Vagina (tissue), 2 donors: ENCODE measurements around the gene GIPC3. TPM values are rescaled to one million over a fixed set of nuclear protein-coding genes. Genes with fewer than 3 reads are reported as not detected.

ENCODE experiments used
- DNase-seq, 2 donors: peaks; one replicate each; pipeline ENCODE4 v3.0.0-alpha.2; 2017; ENCODE audit errors: extremely low spot score in 2 of 2
- H3K27ac ChIP-seq: fragments of 200-600 bp; sonication (generic); one replicate; pipeline ENCODE4 v1.5.1; 2019
- H3K27me3 ChIP-seq: fragments of 200-600 bp; sonication (generic); one replicate; pipeline ENCODE4 v1.5.1; 2019
- H3K36me3 ChIP-seq, 2 donors: fragments of 200-600 bp; sonication (generic); one replicate each; pipeline ENCODE4 v1.5.1; 2017 to 2019
- H3K4me1 ChIP-seq: fragments of 200-600 bp; sonication (generic); one replicate; pipeline ENCODE4 v1.5.1; 2019
- H3K4me3 ChIP-seq, 2 donors: fragments of 200-600 bp; sonication (generic); 1 replicate in 1 of 2; 2 replicates in 1 of 2; pipeline ENCODE4 v1.5.1; 2016 to 2019
- H3K9me3 ChIP-seq: fragments of 200-600 bp; sonication (generic); one replicate; pipeline ENCODE4 v1.5.1; 2019
- POLR2A ChIP-seq, 2 donors: fragments of 450-650 bp; IDR thresholded peaks; one replicate each; pipeline ENCODE4 v1.6.1; 2017; ENCODE audit warnings: antibody characterized with exemption in 2 of 2, mild to moderate bottlenecking in 2 of 2, moderate library complexity in 2 of 2
- POLR2AphosphoS5 ChIP-seq, 2 donors: sonication (generic); formaldehyde crosslinking; IDR thresholded peaks; one replicate each; pipeline ENCODE4 v1.9.0; 2017; ENCODE audit warnings: antibody characterized with exemption in 2 of 2, mild to moderate bottlenecking in 2 of 2, low read depth in 1 of 2; ENCODE audit not compliant: insufficient read depth in 1 of 2
- intact Hi-C: fragments of 100-400 bp; cut with DNase I; formaldehyde crosslinking; loops from one replicate; pipeline ENCODE4 v1.15.1; 2023
- total RNA-seq: library from RNA; depleted of rRNA; stranded (reverse); fragments of >200 nt; gene quantifications from one replicate; pipeline ENCODE4 v1.2.3, GENCODE V29; 2016
- TF ChIP-seq, protein P1 (sequence below), 3 experiments: fragments of 450-650 bp in 2 of 3; fragments of 200-600 bp in 1 of 3; sonication (generic) in 1 of 3; IDR thresholded peaks; one replicate each; pipeline ENCODE4 v1.5.1; 2017 to 2019; ENCODE audit warnings: antibody characterized with exemption in 3 of 3, mild to moderate bottlenecking in 2 of 3, moderate library complexity in 2 of 3

The GIPC3 gene
- total RNA-seq, 1 donor from 2014 or later, result 0.25 TPM

DNA sequence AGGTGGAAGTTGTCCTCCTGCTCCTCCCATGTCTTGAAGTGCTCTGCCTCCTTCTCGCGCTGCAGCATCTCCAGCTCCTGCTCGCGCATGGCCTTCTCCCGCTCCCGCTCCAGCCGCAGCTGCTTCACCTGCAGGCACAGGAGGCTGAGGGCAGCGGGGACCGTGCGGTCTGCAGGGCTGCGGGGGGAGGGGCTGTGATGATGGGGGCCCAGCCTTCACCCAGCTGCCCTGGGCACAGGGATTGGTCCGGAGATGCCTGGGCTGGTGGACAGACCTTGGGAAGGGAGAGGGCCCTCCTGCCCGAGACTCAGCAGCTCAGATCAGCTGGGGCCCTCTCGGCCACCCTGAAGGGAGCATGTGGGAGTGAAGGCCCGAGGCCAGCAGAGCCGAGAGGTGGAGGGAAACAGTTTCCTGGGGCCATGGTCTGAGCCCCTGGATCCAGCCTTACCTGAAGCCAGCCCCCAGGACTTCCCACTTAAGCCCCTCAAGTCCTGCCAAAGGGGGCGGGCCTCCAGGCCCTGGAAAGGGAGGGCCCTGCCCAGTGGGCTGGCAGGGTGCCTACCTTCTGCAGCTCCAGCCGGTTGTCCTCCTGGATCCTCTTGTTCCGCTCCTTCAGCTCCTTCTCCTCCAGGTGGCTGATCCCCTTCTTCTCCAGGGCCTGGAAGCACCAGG lies 35.0 kb downstream of the GIPC3 start:
- H3K36me3 ChIP-seq, result peaks cover 0 to 40% of the 10 kb centered on the region in 2 donors
- peaks cover 32% of the 10 kb centered on the region for H3K4me1 ChIP-seq
- no peak for DNase-seq

DNA sequence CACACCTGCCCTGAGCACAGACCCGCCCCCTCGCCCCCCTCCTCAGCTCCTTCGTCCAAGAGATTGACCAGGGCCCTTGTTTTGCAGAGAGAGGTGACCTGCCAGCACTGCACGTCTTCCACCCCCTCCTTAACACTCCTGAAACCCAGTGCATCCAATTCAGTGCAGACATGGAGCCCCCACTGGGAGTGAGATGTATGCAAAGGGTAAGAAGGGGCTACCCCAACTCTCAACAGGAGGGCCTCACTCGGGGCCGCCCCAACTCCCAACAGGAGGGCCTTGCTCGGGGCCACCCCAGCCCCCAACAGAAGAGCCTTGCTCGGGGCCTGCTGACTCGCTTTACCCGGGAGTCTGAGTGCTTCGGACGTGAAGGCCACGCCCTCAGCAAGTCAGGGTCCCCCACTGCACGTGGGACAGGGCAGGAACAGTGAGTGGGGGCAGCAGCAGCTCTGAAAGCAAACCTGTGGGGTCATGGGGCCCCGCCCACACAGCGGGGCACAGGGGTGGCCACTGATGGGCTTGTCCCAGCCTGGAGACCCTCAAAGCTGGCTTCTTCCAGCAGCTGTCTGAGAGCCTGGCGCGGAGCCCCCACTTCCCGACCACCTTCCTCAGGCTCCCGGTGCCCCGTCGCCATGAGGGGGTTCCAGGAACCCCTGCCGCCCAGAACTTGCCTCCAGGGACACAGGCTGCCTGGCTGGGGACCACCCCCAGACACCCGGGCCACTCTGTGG lies 35.7 kb downstream of the GIPC3 start:
- TF ChIP-seq, protein P1, sequence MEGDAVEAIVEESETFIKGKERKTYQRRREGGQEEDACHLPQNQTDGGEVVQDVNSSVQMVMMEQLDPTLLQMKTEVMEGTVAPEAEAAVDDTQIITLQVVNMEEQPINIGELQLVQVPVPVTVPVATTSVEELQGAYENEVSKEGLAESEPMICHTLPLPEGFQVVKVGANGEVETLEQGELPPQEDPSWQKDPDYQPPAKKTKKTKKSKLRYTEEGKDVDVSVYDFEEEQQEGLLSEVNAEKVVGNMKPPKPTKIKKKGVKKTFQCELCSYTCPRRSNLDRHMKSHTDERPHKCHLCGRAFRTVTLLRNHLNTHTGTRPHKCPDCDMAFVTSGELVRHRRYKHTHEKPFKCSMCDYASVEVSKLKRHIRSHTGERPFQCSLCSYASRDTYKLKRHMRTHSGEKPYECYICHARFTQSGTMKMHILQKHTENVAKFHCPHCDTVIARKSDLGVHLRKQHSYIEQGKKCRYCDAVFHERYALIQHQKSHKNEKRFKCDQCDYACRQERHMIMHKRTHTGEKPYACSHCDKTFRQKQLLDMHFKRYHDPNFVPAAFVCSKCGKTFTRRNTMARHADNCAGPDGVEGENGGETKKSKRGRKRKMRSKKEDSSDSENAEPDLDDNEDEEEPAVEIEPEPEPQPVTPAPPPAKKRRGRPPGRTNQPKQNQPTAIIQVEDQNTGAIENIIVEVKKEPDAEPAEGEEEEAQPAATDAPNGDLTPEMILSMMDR (IDR thresholded peaks at IDR 0.05), result no peak
- TF ChIP-seq POLR2A (IDR thresholded peaks at IDR 0.05) (no peak), POLR2AphosphoS5 (IDR thresholded peaks at IDR 0.05; ENCODE audit: insufficient read depth in 1 of 2, low read depth in 1 of 2) (no peak)
- Histone ChIP-seq H3K4me1 (peaks cover 39% of the 10 kb centered on the region), H3K9me3 (no peaks in the 10 kb centered on the region), H3K27ac (no peak overlapping the region), H3K36me3 (peaks cover 0 to 33% of the 10 kb centered on the region in 2 donors), H3K27me3 (no peaks in the 10 kb centered on the region), H3K4me3 (no peak overlapping the region)
- DNase-seq, result no peak
- intact Hi-C loops, result no loop called here

More for the DNA sequence above, 35.0 kb downstream of the GIPC3 start:
- TF ChIP-seq, protein P1 (IDR thresholded peaks at IDR 0.05), result no peak
- H3K27me3 ChIP-seq, result no peaks in the 10 kb centered on the region
- no peak overlapping the region for H3K27ac ChIP-seq
- intact Hi-C loops, result no loop called here
- no peak overlapping the region for H3K4me3 ChIP-seq
- no peaks in the 10 kb centered on the region for H3K9me3 ChIP-seq

DNA sequence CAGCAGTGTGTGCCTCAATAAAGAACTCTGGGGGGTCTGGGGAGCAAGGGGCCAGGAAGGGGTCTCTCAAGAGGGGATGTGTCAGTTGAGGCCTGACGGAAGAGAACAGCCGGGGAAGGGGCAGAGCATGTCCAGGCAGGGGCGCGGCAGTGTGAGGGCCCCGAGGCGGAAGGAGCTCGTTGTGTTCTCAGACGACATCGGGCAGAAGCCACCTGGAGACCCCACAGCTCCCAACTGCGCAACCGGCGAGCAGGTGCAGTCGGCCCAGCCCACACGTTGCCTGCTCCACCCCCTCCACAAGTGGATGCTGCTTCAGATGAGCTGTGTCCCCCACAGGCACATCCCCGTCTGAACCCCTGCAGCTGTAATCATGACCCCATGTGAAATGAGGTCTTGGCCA lies 36.4 kb downstream of the GIPC3 start:
- H3K4me1 ChIP-seq, result peaks cover 41% of the 10 kb centered on the region
- TF ChIP-seq POLR2A (IDR thresholded peaks at IDR 0.05), result no peak
- TF ChIP-seq, protein P1 (IDR thresholded peaks at IDR 0.05), result no peak
- no peak for TF ChIP-seq POLR2AphosphoS5 (IDR thresholded peaks at IDR 0.05; ENCODE audit: insufficient read depth in 1 of 2, low read depth in 1 of 2)
- no peak overlapping the region for H3K4me3 ChIP-seq
- DNase-seq, result no peak
- no peaks in the 10 kb centered on the region for H3K27me3 ChIP-seq
- H3K27ac ChIP-seq, result no peak overlapping the region
- H3K9me3 ChIP-seq, result no peaks in the 10 kb centered on the region
- H3K36me3 ChIP-seq, result peaks cover 0 to 26% of the 10 kb centered on the region in 2 donors
- intact Hi-C loops, result no loop called here

DNA sequence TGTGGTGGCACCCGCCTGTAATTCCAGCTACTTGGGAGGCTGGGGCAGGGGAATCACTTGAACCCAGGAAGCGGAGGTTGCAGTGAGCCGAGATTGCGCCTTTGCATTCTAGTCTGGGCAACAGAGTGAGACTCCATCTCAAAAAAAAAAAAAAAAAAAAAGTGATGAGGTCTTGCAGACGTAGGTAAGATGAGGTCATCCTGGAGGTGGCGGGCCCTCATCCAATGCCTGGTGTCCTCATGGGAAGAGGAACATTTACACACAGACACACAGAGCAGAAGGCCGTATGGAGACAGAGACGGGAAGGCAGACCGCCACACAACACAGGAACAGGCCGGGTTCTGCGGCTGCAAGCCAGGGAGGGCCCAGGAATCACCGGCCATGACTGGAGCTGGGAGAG lies 36.9 kb downstream of the GIPC3 start:
- Histone ChIP-seq H3K36me3 (peaks cover 0 to 24% of the 10 kb centered on the region in 2 donors), H3K4me1 (peaks cover 41% of the 10 kb centered on the region), H3K27ac (no peak overlapping the region), H3K27me3 (no peaks in the 10 kb centered on the region), H3K9me3 (no peaks in the 10 kb centered on the region), H3K4me3 (no peak overlapping the region)
- intact Hi-C loops, result no loop called here
- DNase-seq, result no peak
- no peak for TF ChIP-seq POLR2AphosphoS5 (IDR thresholded peaks at IDR 0.05; ENCODE audit: insufficient read depth in 1 of 2, low read depth in 1 of 2)
- TF ChIP-seq, protein P1 (IDR thresholded peaks at IDR 0.05), result no peak
- no peak for TF ChIP-seq POLR2A (IDR thresholded peaks at IDR 0.05)

DNA sequence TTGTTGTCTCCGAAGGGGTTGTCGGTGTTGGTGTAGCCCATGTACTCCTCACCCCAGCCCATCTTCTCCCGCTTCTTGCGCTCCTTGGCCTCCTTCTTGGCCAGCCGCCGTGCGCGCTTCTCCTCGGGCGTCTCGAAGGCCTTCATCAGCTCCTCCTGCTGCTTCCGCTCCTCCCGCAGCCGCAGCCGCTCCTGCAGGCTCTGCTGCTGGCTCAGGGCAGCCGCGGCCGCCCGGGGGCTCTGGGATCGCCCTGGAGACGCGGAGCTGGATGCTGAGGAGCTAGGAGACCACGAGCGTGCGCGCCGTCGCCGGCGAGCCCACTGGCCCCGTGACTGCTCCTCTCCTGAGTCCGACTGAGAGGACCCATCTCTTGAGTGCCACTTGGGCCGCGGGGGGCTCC lies 38.4 kb downstream of the GIPC3 start:
- peaks cover 27% of the 10 kb centered on the region for H3K4me1 ChIP-seq
- H3K27ac ChIP-seq, result no peak overlapping the region
- no peak for DNase-seq
- intact Hi-C loops, result no loop called here
- no peak for TF ChIP-seq POLR2A (IDR thresholded peaks at IDR 0.05)
- TF ChIP-seq, protein P1 (IDR thresholded peaks at IDR 0.05), result no peak
- TF ChIP-seq POLR2AphosphoS5 (IDR thresholded peaks at IDR 0.05; ENCODE audit: insufficient read depth in 1 of 2, low read depth in 1 of 2), result no peak
- H3K36me3 ChIP-seq, result peaks cover 0 to 24% of the 10 kb centered on the region in 2 donors
- H3K27me3 ChIP-seq, result no peaks in the 10 kb centered on the region
- H3K9me3 ChIP-seq, result no peaks in the 10 kb centered on the region
- H3K4me3 ChIP-seq, result no peak overlapping the region
